Hepatocyte (in vitro differentiated cells): ENCODE results near the gene GRAP2. TPM values are rescaled to one million over a fixed set of nuclear protein-coding genes. Genes with fewer than 3 reads are reported as not detected.

Source experiments
- DNase-seq: peaks from one replicate; pipeline ENCODE4 v3.0.0-alpha.2; 2016; ENCODE audit warnings: low spot score
- H2AFZ ChIP-seq: fragments of 200-600 bp; sonication (generic); 2 replicates; pipeline ENCODE4 v1.6.0; 2016; ENCODE audit warnings: antibody characterized with exemption, mild to moderate bottlenecking
- H3K27ac ChIP-seq: fragments of 200-600 bp; sonication (generic); 2 replicates; pipeline ENCODE4 v1.5.1; 2016; ENCODE audit warnings: mild to moderate bottlenecking
- H3K27me3 ChIP-seq: fragments of 200-600 bp; sonication (generic); 2 replicates; pipeline ENCODE4 v1.6.1; 2016
- H3K36me3 ChIP-seq: fragments of 200-600 bp; sonication (generic); replicated peaks from 2 replicates; pipeline ENCODE4 v1.5.1; 2016; ENCODE audit warnings: low read depth; ENCODE audit not compliant: insufficient read depth
- H3K4me1 ChIP-seq: fragments of 200-600 bp; sonication (generic); 2 replicates; pipeline ENCODE4 v1.5.1; 2016; ENCODE audit warnings: mild to moderate bottlenecking, moderate library complexity; ENCODE audit not compliant: insufficient read depth
- H3K4me2 ChIP-seq: fragments of 200-600 bp; sonication (generic); 2 replicates; pipeline ENCODE4 v1.6.0; 2016
- H3K4me3 ChIP-seq: fragments of 200-600 bp; sonication (generic); 2 replicates; pipeline ENCODE4 v1.5.1; 2016; ENCODE audit warnings: mild to moderate bottlenecking
- H3K79me2 ChIP-seq: fragments of 200-600 bp; sonication (generic); 2 replicates; pipeline ENCODE4 v1.6.0; 2017; ENCODE audit warnings: mild to moderate bottlenecking
- H3K9me2 ChIP-seq: fragments of 200-600 bp; sonication (generic); replicated peaks from 2 replicates; pipeline ENCODE4 v1.6.0; 2017; ENCODE audit warnings: mild to moderate bottlenecking; ENCODE audit not compliant: insufficient read depth
- H3K9me3 ChIP-seq: fragments of 200-600 bp; sonication (generic); 2 replicates; pipeline ENCODE4 v1.5.1; 2016; ENCODE audit warnings: low read depth, mild to moderate bottlenecking
- H4K20me1 ChIP-seq: fragments of 200-600 bp; sonication (generic); 2 replicates; pipeline ENCODE4 v1.6.0; 2016; ENCODE audit warnings: mild to moderate bottlenecking; ENCODE audit not compliant: insufficient read depth, poor library complexity, severe bottlenecking
- CTCF ChIP-seq: fragments of 200-600 bp; sonication (generic); IDR thresholded peaks from 2 replicates; pipeline ENCODE4 v1.5.1; 2016; ENCODE audit warnings: antibody characterized with exemption, mild to moderate bottlenecking; ENCODE audit not compliant: poor library complexity
- EZH2 ChIP-seq: fragments of 200-600 bp; sonication (generic); IDR thresholded peaks from 2 replicates; pipeline ENCODE4 v1.6.1; 2016; ENCODE audit warnings: antibody characterized with exemption, mild to moderate bottlenecking, borderline replicate concordance
- EZH2phosphoT487 ChIP-seq: fragments of 200-600 bp; sonication (generic); IDR thresholded peaks from one replicate; pipeline ENCODE4 v1.6.1; 2018; ENCODE audit warnings: antibody characterized with exemption, mild to moderate bottlenecking, low read depth, moderate library complexity; ENCODE audit not compliant: unreplicated experiment, severe bottlenecking
- WGBS: methylation state at CpG from one replicate; pipeline ENCODE4 v1.1.6; 2016; ENCODE audit warnings: low lambda C conversion rate; ENCODE audit errors: missing lambda C conversion rate; 5-methylcytosine and 5-hydroxymethylcytosine counted together
- polyA plus RNA-seq: library from polyadenylated mRNA; unstranded; fragments of >200 nt; fragmentation: Nextera tagmentation; extraction: Ambion mirVana; gene quantifications from 2 replicates; pipeline ENCODE4 v1.2.1, GENCODE V29; 2016
- total RNA-seq: library from RNA; depleted of rRNA; stranded (reverse); fragments of >200 nt; gene quantifications from 2 replicates; pipeline ENCODE4 v1.2.3, GENCODE V29; 2014

The GRAP2 gene
- total and polyA plus RNA-seq, 2 experiments from 2014 or later, result 0.51 TPM; not detected in 1

GRCh38 chr22:39999144-39999757 lies 98.4 kb downstream of the GRAP2 start:
- no peak overlapping the region for H2AFZ ChIP-seq
- no peaks in the 10 kb centered on the region for H3K9me3 ChIP-seq
- peak overlapping the region; percentile 79 for H3K27ac ChIP-seq
- no peaks in the 10 kb centered on the region for H3K9me2 ChIP-seq
- H3K36me3 ChIP-seq, result no peaks in the 10 kb centered on the region
- no peak for TF ChIP-seq EZH2
- TF ChIP-seq EZH2phosphoT487, result no peak
- TF ChIP-seq CTCF, result no peak
- peaks cover 61% of the 10 kb centered on the region for H3K4me1 ChIP-seq
- H4K20me1 ChIP-seq, result no peaks in the 10 kb centered on the region
- WGBS, result 65% methylated on average over 15 of the region's 16 CpGs
- H3K27me3 ChIP-seq, result peaks cover 2% of the 10 kb centered on the region
- peak; percentile 76 for DNase-seq
- no peak overlapping the region for H3K4me3 ChIP-seq
- peak overlapping the region; percentile 79 for H3K4me2 ChIP-seq
- H3K79me2 ChIP-seq, result peaks cover 49% of the 10 kb centered on the region

DNA sequence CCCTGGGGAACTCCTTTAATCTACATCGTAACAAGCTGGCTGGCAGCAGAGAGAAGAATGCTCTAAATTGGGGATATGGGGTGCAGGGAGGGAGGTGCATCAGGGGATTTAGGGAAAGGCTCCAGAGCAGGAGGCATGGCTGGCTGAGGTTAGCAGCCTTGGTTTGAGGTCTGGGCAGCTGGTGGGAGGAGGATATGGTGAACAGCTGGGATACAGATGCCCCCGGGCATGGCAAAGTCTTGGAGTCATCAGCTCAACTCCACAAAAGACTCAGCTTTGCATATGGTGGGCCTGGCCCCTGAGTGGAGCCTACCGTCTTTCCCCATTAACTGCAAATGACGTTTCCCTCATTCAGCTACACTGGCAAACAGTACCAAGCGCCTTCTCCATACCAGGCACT lies 99.3 kb downstream of the GRAP2 start:
- H2AFZ ChIP-seq, result no peak overlapping the region
- no peaks in the 10 kb centered on the region for H4K20me1 ChIP-seq
- H3K4me2 ChIP-seq, result peak overlapping the region; percentile 36
- no peaks in the 10 kb centered on the region for H3K27me3 ChIP-seq
- H3K4me3 ChIP-seq, result no peak overlapping the region
- WGBS, result 91% methylated on average over 5 of the region's 5 CpGs
- H3K9me2 ChIP-seq, result no peaks in the 10 kb centered on the region
- peaks cover 58% of the 10 kb centered on the region for H3K79me2 ChIP-seq
- no peak for DNase-seq
- peak overlapping the region; percentile 73 for H3K27ac ChIP-seq
- no peaks in the 10 kb centered on the region for H3K9me3 ChIP-seq
- TF ChIP-seq EZH2, result no peak
- no peak for TF ChIP-seq CTCF
- TF ChIP-seq EZH2phosphoT487, result no peak
- peaks cover 58% of the 10 kb centered on the region for H3K4me1 ChIP-seq
- H3K36me3 ChIP-seq, result no peaks in the 10 kb centered on the region

DNA sequence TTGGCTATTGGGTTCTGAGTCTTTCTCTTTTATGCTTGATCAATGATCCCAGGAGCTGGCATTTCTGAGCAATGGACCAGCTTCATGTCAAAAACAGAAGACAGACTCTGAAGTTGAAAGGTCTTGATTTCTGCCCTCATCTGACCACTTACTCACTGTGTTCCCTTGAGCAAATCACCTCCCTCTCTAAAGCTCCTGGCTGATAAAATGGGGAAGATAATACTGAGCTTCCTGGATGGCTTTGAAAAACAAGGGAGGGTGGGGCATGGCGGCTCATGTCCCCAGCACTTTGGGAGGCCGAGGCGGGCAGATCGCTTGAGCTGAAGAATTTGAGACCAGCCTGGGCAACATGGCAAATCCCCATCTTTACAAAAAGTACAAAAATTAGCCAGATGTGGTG lies 100.2 kb downstream of the GRAP2 start:
- 42% methylated on average over 4 of the region's 4 CpGs for WGBS
- no peak overlapping the region for H3K4me2 ChIP-seq
- no peaks in the 10 kb centered on the region for H3K9me3 ChIP-seq
- H3K79me2 ChIP-seq, result peaks cover 61% of the 10 kb centered on the region
- peaks cover 54% of the 10 kb centered on the region for H3K4me1 ChIP-seq
- H3K36me3 ChIP-seq, result no peaks in the 10 kb centered on the region
- DNase-seq, result no peak
- H3K4me3 ChIP-seq, result no peak overlapping the region
- peak overlapping the region; percentile 73 for H3K27ac ChIP-seq
- no peaks in the 10 kb centered on the region for H3K9me2 ChIP-seq
- no peak for TF ChIP-seq EZH2
- TF ChIP-seq EZH2phosphoT487, result no peak
- no peak for TF ChIP-seq CTCF
- no peaks in the 10 kb centered on the region for H3K27me3 ChIP-seq
- peaks cover 2% of the 10 kb centered on the region for H4K20me1 ChIP-seq
- H2AFZ ChIP-seq, result no peak overlapping the region
